ENCODE measurements around the gene GPC5. TPM values are rescaled to one million over a fixed set of nuclear protein-coding genes. Genes with fewer than 3 reads are reported as not detected.

GPC5 gene
- polyA plus RNA-seq, 2 donors, result not detected

DNA sequence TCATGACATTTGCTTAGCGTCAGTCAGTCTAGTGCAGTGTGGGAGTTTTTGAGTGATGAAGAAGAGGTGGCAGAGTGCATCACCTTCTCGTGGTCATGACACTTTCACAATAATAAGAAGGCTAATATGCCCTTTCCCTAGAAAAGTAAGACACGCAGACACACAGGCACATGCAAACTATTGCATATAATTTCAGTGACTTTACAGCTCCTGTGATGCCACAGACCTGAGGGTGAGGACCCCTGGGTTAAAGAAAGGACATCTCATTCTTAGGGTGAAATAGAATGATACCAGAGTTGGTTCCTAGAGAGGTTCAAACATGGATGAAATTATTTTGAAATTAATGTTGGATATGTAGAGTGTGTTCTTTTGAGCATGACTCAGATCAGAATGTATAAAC lies 300.3 kb downstream of the GPC5 start:
- no peaks in the 10 kb centered on the region for H3K9me3 ChIP-seq (ENCODE audit: control insufficient read depth in 2 of 2, insufficient read depth in 1 of 2, low read depth in 1 of 2, low read length in 1 of 2)
- H3K4me1 ChIP-seq (ENCODE audit: control insufficient read depth in 2 of 2, insufficient read depth in 2 of 2, low read length in 1 of 2), result no peaks in the 10 kb centered on the region
- no peaks in the 10 kb centered on the region for H3K27me3 ChIP-seq (ENCODE audit: control insufficient read depth in 1 of 2, insufficient read depth in 2 of 2, low read length in 2 of 2)
- WGBS, 2 donors, result 85 to 88% methylated on average over 3 of the region's 3 CpGs
- H3K4me3 ChIP-seq (ENCODE audit: low read depth in 1 of 2, low read length in 2 of 2), result no peak overlapping the region
- H3K36me3 ChIP-seq (ENCODE audit: control insufficient read depth in 2 of 2, insufficient read depth in 2 of 2, low read length in 1 of 2), result no peaks in the 10 kb centered on the region
- H3K27ac ChIP-seq (ENCODE audit: low read depth in 2 of 2, low read length in 1 of 2), result no peak overlapping the region

DNA sequence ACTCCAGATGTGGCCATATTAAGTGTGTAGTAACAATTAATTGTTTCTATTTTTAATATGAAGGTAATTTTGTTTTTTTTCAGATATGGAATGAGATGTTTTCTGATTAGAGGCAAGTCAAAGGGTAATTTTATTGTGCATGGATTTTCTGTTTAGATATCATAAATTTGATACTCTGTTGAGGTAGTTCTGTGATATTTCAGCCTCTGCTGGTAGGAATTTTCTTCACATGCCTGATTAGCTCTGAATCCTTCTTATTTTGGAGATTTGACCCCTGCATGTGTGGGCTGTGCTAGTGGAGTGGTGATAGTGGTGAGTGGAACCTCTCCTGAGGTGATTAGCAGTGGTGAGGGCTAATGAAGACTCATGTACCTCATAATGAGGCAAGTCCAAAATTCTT lies 301.4 kb downstream of the GPC5 start:
- H3K4me1 ChIP-seq (ENCODE audit: control insufficient read depth in 2 of 2, insufficient read depth in 2 of 2, low read length in 1 of 2), result no peaks in the 10 kb centered on the region
- no peak overlapping the region for H3K27ac ChIP-seq (ENCODE audit: low read depth in 2 of 2, low read length in 1 of 2)
- no peaks in the 10 kb centered on the region for H3K27me3 ChIP-seq (ENCODE audit: control insufficient read depth in 1 of 2, insufficient read depth in 2 of 2, low read length in 2 of 2)
- no peak overlapping the region for H3K4me3 ChIP-seq (ENCODE audit: low read depth in 1 of 2, low read length in 2 of 2)
- no peaks in the 10 kb centered on the region for H3K36me3 ChIP-seq (ENCODE audit: control insufficient read depth in 2 of 2, insufficient read depth in 2 of 2, low read length in 1 of 2)
- H3K9me3 ChIP-seq (ENCODE audit: control insufficient read depth in 2 of 2, insufficient read depth in 1 of 2, low read depth in 1 of 2, low read length in 1 of 2), result no peaks in the 10 kb centered on the region

DNA sequence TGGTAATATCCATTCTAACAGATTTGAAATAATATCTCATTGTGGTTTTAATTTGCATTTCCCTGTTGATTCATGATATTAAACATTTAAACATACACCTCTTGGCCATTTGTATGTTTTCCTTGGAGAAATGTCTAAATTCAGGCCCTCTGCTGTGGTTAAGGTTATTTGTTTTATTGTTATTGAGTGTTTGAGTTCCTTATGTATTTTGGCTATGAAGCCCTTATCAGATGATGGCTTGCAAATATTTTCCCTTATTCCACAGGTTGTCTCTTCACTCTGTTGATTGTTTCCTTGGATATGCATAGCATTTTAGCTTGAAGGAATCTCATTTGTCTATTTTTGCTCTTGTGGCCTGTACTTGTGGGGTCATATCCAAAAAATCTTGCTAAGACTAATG lies 303.6 kb downstream of the GPC5 start:
- H3K27ac ChIP-seq (ENCODE audit: low read depth in 2 of 2, low read length in 1 of 2), result no peak overlapping the region
- H3K27me3 ChIP-seq (ENCODE audit: control insufficient read depth in 1 of 2, insufficient read depth in 2 of 2, low read length in 2 of 2), result no peaks in the 10 kb centered on the region
- H3K36me3 ChIP-seq (ENCODE audit: control insufficient read depth in 2 of 2, insufficient read depth in 2 of 2, low read length in 1 of 2), result no peaks in the 10 kb centered on the region
- no peak overlapping the region for H3K4me3 ChIP-seq (ENCODE audit: low read depth in 1 of 2, low read length in 2 of 2)
- no peaks in the 10 kb centered on the region for H3K4me1 ChIP-seq (ENCODE audit: control insufficient read depth in 2 of 2, insufficient read depth in 2 of 2, low read length in 1 of 2)
- no peaks in the 10 kb centered on the region for H3K9me3 ChIP-seq (ENCODE audit: control insufficient read depth in 2 of 2, insufficient read depth in 1 of 2, low read depth in 1 of 2, low read length in 1 of 2)

DNA sequence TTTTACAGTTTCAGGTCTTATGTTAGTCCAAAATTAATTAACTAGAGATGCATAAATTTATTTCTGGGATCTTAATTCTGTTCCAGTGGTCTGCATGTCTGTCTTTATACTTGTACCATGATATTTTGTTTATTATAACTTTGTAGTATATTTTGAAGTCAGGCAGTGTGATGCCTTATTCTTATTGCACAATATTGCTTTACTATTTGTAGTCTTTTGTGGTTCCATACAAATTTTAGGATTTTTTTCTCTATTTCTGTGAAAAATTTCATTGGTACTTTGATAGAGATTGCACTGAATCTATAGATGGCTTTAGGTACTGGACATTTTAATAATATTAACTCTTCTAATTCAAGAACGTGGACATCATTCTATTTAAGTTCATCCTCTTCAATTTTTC lies 304.0 kb downstream of the GPC5 start:
- H3K27ac ChIP-seq (ENCODE audit: low read depth in 2 of 2, low read length in 1 of 2), result no peak overlapping the region
- H3K9me3 ChIP-seq (ENCODE audit: control insufficient read depth in 2 of 2, insufficient read depth in 1 of 2, low read depth in 1 of 2, low read length in 1 of 2), result no peaks in the 10 kb centered on the region
- 16 to 57% methylated on average over 1 of the region's 1 CpG for WGBS, 2 donors
- no peaks in the 10 kb centered on the region for H3K27me3 ChIP-seq (ENCODE audit: control insufficient read depth in 1 of 2, insufficient read depth in 2 of 2, low read length in 2 of 2)
- no peaks in the 10 kb centered on the region for H3K4me1 ChIP-seq (ENCODE audit: control insufficient read depth in 2 of 2, insufficient read depth in 2 of 2, low read length in 1 of 2)
- no peak overlapping the region for H3K4me3 ChIP-seq (ENCODE audit: low read depth in 1 of 2, low read length in 2 of 2)
- H3K36me3 ChIP-seq (ENCODE audit: control insufficient read depth in 2 of 2, insufficient read depth in 2 of 2, low read length in 1 of 2), result no peaks in the 10 kb centered on the region

DNA sequence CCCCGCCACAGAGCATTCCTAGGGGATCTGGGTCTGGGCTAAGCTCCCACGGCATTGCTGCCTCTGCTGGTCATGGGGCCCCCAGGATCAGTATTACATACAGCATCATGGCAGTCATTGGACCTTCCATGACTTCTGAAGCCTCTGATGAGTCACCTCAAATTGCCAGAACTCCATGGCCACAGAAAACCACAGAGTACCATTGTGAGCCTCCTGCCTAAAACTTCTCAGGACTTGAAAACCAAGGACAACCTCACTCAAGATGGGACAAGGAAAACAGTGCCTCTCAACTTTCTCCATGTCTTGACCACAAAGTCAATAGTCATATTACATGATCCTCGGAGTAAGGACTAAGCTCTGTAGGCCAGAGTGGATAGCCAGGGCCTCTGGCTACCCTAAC lies 306.0 kb downstream of the GPC5 start:
- H3K27ac ChIP-seq (ENCODE audit: low read depth in 2 of 2, low read length in 1 of 2), result no peak overlapping the region
- 75 to 81% methylated on average over 3 of the region's 3 CpGs for WGBS, 2 donors
- H3K4me1 ChIP-seq (ENCODE audit: control insufficient read depth in 2 of 2, insufficient read depth in 2 of 2, low read length in 1 of 2), result no peaks in the 10 kb centered on the region
- H3K36me3 ChIP-seq (ENCODE audit: control insufficient read depth in 2 of 2, insufficient read depth in 2 of 2, low read length in 1 of 2), result no peaks in the 10 kb centered on the region
- H3K4me3 ChIP-seq (ENCODE audit: low read depth in 1 of 2, low read length in 2 of 2), result no peak overlapping the region
- H3K9me3 ChIP-seq (ENCODE audit: control insufficient read depth in 2 of 2, insufficient read depth in 1 of 2, low read depth in 1 of 2, low read length in 1 of 2), result no peaks in the 10 kb centered on the region
- H3K27me3 ChIP-seq (ENCODE audit: control insufficient read depth in 1 of 2, insufficient read depth in 2 of 2, low read length in 2 of 2), result no peaks in the 10 kb centered on the region

DNA sequence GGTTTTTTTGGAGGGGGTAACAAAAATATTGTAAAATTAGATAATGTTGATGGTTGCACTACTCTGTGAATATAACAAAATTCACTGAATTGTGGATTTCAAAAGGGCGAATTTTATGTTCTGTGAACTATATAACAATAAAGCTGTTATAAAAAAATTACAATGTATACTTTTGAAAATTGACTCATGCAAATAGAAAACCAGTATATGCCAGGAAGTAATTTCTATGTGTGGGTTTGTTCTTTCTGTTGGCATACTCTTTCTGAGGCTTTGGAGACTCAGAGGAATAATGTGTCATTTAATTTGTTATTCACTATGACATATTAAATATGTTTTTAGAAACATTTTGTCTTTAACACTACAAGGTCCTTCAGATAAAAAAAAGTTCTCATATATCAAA lies 310.1 kb downstream of the GPC5 start:
- WGBS, 2 donors, result 14 to 82% methylated on average over 1 of the region's 1 CpG
- Histone ChIP-seq H3K27ac (ENCODE audit: low read depth in 2 of 2, low read length in 1 of 2) (no peak overlapping the region), H3K4me3 (ENCODE audit: low read depth in 1 of 2, low read length in 2 of 2) (no peak overlapping the region), H3K36me3 (ENCODE audit: control insufficient read depth in 2 of 2, insufficient read depth in 2 of 2, low read length in 1 of 2) (no peaks in the 10 kb centered on the region), H3K27me3 (ENCODE audit: control insufficient read depth in 1 of 2, insufficient read depth in 2 of 2, low read length in 2 of 2) (no peaks in the 10 kb centered on the region), H3K4me1 (ENCODE audit: control insufficient read depth in 2 of 2, insufficient read depth in 2 of 2, low read length in 1 of 2) (no peaks in the 10 kb centered on the region), H3K9me3 (ENCODE audit: control insufficient read depth in 2 of 2, insufficient read depth in 1 of 2, low read depth in 1 of 2, low read length in 1 of 2) (no peaks in the 10 kb centered on the region)

DNA sequence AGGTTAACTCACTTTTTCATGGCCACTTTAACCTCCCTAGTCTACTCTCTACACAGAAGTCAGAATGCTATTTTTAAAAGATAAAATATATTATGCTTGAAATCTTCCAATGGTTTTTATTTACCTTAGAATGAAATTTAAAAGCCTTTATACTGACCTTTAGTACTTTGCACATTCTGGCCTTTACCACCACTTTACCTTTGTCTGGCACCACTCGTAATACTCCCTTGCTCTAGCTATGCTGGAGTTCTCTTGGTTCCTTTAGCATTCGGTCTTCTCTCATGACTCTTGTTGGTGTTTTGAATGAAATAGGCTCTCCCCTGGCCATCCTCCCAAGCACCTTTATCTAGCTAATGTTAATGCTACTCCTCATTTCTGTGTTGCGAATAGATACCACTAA lies 310.8 kb downstream of the GPC5 start:
- Histone ChIP-seq H3K9me3 (ENCODE audit: control insufficient read depth in 2 of 2, insufficient read depth in 1 of 2, low read depth in 1 of 2, low read length in 1 of 2) (no peaks in the 10 kb centered on the region), H3K4me1 (ENCODE audit: control insufficient read depth in 2 of 2, insufficient read depth in 2 of 2, low read length in 1 of 2) (no peaks in the 10 kb centered on the region), H3K27me3 (ENCODE audit: control insufficient read depth in 1 of 2, insufficient read depth in 2 of 2, low read length in 2 of 2) (no peaks in the 10 kb centered on the region), H3K4me3 (ENCODE audit: low read depth in 1 of 2, low read length in 2 of 2) (no peak overlapping the region), H3K36me3 (ENCODE audit: control insufficient read depth in 2 of 2, insufficient read depth in 2 of 2, low read length in 1 of 2) (no peaks in the 10 kb centered on the region), H3K27ac (ENCODE audit: low read depth in 2 of 2, low read length in 1 of 2) (no peak overlapping the region)
- 66 to 89% methylated on average over 3 of the region's 3 CpGs for WGBS, 2 donors

DNA sequence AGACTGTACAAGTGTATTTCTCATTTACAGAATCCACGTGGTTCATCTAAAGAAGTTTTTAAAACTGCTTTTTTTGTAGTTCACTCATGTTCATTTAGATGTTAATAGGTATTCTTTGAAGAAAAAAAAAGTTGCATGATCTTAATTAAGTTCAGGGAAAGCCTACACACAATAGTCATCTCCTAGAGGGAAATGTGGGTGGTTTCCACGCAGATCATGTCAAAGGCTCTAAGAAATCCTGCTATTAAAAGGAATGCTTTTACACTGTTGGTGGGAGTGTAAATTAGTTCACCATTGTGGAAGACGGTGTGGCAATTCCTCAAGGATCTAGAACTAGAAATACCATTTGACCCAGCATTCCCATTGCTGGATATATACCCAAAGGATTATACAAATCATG lies 312.3 kb downstream of the GPC5 start:
- no peak overlapping the region for H3K27ac ChIP-seq (ENCODE audit: low read depth in 2 of 2, low read length in 1 of 2)
- WGBS, 2 donors, result 79 to 86% methylated on average over 3 of the region's 3 CpGs
- no peak overlapping the region for H3K4me3 ChIP-seq (ENCODE audit: low read depth in 1 of 2, low read length in 2 of 2)
- H3K4me1 ChIP-seq (ENCODE audit: control insufficient read depth in 2 of 2, insufficient read depth in 2 of 2, low read length in 1 of 2), result no peaks in the 10 kb centered on the region
- no peaks in the 10 kb centered on the region for H3K36me3 ChIP-seq (ENCODE audit: control insufficient read depth in 2 of 2, insufficient read depth in 2 of 2, low read length in 1 of 2)
- H3K27me3 ChIP-seq (ENCODE audit: control insufficient read depth in 1 of 2, insufficient read depth in 2 of 2, low read length in 2 of 2), result no peaks in the 10 kb centered on the region
- H3K9me3 ChIP-seq (ENCODE audit: control insufficient read depth in 2 of 2, insufficient read depth in 1 of 2, low read depth in 1 of 2, low read length in 1 of 2), result no peaks in the 10 kb centered on the region

DNA sequence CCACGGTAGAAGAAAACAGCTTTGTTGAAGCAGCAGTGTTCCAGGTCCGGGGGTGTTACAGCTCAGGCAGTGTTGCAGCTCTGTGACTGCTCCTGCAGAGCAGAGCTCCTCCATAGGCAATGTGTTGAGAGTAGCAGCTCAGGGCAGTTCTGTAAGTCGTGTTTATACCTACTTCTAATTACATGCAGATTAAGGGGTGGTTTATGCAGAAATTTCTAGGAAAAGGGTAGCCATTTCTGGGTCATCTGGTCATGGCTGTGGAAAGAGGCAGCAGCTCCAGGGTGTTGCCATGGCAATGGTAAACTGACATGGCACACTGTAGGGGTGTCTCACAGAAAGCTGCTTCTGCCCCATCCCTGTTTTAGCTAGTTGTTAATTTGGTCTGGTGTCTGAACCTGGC lies 316.4 kb downstream of the GPC5 start:
- Histone ChIP-seq H3K36me3 (ENCODE audit: control insufficient read depth in 2 of 2, insufficient read depth in 2 of 2, low read length in 1 of 2) (no peaks in the 10 kb centered on the region), H3K4me1 (ENCODE audit: control insufficient read depth in 2 of 2, insufficient read depth in 2 of 2, low read length in 1 of 2) (no peaks in the 10 kb centered on the region), H3K9me3 (ENCODE audit: control insufficient read depth in 2 of 2, insufficient read depth in 1 of 2, low read depth in 1 of 2, low read length in 1 of 2) (no peaks in the 10 kb centered on the region), H3K4me3 (ENCODE audit: low read depth in 1 of 2, low read length in 2 of 2) (no peak overlapping the region), H3K27me3 (ENCODE audit: control insufficient read depth in 1 of 2, insufficient read depth in 2 of 2, low read length in 2 of 2) (no peaks in the 10 kb centered on the region), H3K27ac (ENCODE audit: low read depth in 2 of 2, low read length in 1 of 2) (no peak overlapping the region)
- 48 to 49% methylated on average over 3 of the region's 3 CpGs for WGBS, 2 donors

DNA sequence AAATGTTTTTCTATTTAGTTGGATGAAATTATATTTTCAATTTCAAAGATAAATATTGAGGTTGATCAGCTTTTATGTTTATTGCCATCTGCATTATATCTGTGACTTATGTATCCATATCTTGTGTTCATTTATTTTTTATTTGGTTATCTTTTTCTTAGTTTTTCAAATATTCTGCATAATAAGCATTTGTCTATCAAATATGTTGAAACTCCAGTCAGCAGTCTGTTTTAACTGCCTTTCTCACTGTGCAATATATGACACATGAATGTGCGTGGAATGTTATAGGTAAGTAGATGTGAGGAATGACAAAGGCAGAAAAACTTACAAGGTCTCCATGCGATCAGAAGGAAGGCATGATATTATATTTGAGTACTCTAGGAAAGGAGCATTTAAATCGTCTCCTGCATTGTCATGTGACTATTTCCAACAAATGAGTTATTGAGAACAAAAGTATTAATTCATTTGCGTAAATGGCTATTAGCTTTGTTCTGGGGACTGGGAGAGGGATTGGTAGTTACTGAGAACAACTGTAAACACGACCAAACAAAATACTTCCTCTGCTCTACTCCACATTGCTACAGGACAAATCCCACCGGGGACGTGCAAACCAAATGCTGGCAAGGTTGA lies 318.1 kb downstream of the GPC5 start:
- WGBS, 2 donors, result 81 to 82% methylated on average over 7 of the region's 7 CpGs
- Histone ChIP-seq H3K27ac (ENCODE audit: low read depth in 2 of 2, low read length in 1 of 2) (no peak overlapping the region), H3K4me3 (ENCODE audit: low read depth in 1 of 2, low read length in 2 of 2) (no peak overlapping the region), H3K9me3 (ENCODE audit: control insufficient read depth in 2 of 2, insufficient read depth in 1 of 2, low read depth in 1 of 2, low read length in 1 of 2) (no peaks in the 10 kb centered on the region), H3K36me3 (ENCODE audit: control insufficient read depth in 2 of 2, insufficient read depth in 2 of 2, low read length in 1 of 2) (no peaks in the 10 kb centered on the region), H3K27me3 (ENCODE audit: control insufficient read depth in 1 of 2, insufficient read depth in 2 of 2, low read length in 2 of 2) (no peaks in the 10 kb centered on the region), H3K4me1 (ENCODE audit: control insufficient read depth in 2 of 2, insufficient read depth in 2 of 2, low read length in 1 of 2) (no peaks in the 10 kb centered on the region)

Measured in esophagus (tissue), 2 donors.